Uterus (tissue), 4 donors: ENCODE data around the gene CARMIL3. TPM values are rescaled to one million over a fixed set of nuclear protein-coding genes. Genes with fewer than 3 reads are reported as not detected.

ENCODE experiments used
- DNase-seq, 2 donors: peaks; one replicate each; pipeline ENCODE4 v3.0.0-alpha.2; 2019 to 2020
- H3K27ac ChIP-seq, 2 donors: fragments of 200-600 bp; sonication (generic); 1 replicate in 1 of 2; 2 replicates in 1 of 2; pipeline ENCODE4 v1.5.1; 2016 to 2018
- H3K27me3 ChIP-seq, 2 donors: fragments of 200-600 bp; sonication (generic); one replicate each; pipeline ENCODE4 v1.5.1; 2018 to 2019; ENCODE audit warnings: control low read depth in 1 of 2
- H3K36me3 ChIP-seq, 2 donors: fragments of 200-600 bp; sonication (generic); one replicate each; pipeline ENCODE4 v1.5.1; 2019; ENCODE audit warnings: control low read depth in 1 of 2
- H3K4me1 ChIP-seq, 2 donors: fragments of 200-600 bp; sonication (generic); one replicate each; pipeline ENCODE4 v1.5.1; 2018 to 2019; ENCODE audit warnings: control low read depth in 1 of 2
- H3K4me3 ChIP-seq, 2 donors: fragments of 200-600 bp; sonication (generic); 1 replicate in 1 of 2; 2 replicates in 1 of 2; pipeline ENCODE4 v1.5.1; 2018 to 2019; ENCODE audit warnings: mild to moderate bottlenecking in 1 of 2
- H3K9me3 ChIP-seq, 2 donors: fragments of 200-600 bp; sonication (generic); one replicate each; pipeline ENCODE4 v1.5.1; 2019; ENCODE audit warnings: control low read depth in 1 of 2
- POLR2A ChIP-seq, 2 donors: fragments of 450-650 bp; IDR thresholded peaks; one replicate each; pipeline ENCODE4 v1.6.1; 2016; ENCODE audit warnings: antibody characterized with exemption in 2 of 2, mild to moderate bottlenecking in 1 of 2, moderate library complexity in 1 of 2
- intact Hi-C: fragments of 100-400 bp; cut with DNase I; formaldehyde crosslinking; loops from one replicate; pipeline ENCODE4 v1.15.1; 2023; ENCODE audit warnings: low total_unique reads
- total RNA-seq, 4 donors: library from RNA; depleted of rRNA in 3 of 4; stranded (reverse); fragments of >200 nt in 3 of 4; gene quantifications; one replicate each; pipeline versions ENCODE4 v1.1.0 to v1.2.4, GENCODE V29; 2014 to 2023
- TF ChIP-seq, protein P1 (sequence below), 4 experiments: fragments of 200-600 bp in 2 of 4; fragments of 450-650 bp in 2 of 4; sonication (generic) in 2 of 4; IDR thresholded peaks; one replicate each; pipeline ENCODE4 v1.5.1; 2016 to 2019; ENCODE audit warnings: antibody characterized with exemption in 4 of 4, mild to moderate bottlenecking in 2 of 4, moderate library complexity in 1 of 4
- donor health status: DM: yes; HTN: yes; CAD: no.

CARMIL3 gene
- total RNA-seq, 4 donors from 2014 or later, result 0.21 to 0.48 TPM; not detected in 2

- TF ChIP-seq, protein P1, sequence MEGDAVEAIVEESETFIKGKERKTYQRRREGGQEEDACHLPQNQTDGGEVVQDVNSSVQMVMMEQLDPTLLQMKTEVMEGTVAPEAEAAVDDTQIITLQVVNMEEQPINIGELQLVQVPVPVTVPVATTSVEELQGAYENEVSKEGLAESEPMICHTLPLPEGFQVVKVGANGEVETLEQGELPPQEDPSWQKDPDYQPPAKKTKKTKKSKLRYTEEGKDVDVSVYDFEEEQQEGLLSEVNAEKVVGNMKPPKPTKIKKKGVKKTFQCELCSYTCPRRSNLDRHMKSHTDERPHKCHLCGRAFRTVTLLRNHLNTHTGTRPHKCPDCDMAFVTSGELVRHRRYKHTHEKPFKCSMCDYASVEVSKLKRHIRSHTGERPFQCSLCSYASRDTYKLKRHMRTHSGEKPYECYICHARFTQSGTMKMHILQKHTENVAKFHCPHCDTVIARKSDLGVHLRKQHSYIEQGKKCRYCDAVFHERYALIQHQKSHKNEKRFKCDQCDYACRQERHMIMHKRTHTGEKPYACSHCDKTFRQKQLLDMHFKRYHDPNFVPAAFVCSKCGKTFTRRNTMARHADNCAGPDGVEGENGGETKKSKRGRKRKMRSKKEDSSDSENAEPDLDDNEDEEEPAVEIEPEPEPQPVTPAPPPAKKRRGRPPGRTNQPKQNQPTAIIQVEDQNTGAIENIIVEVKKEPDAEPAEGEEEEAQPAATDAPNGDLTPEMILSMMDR (IDR thresholded peaks at IDR 0.05), result no peak
- TF ChIP-seq POLR2A (IDR thresholded peaks at IDR 0.05), result no peak
- intact Hi-C loops, result no loop called here
- Histone ChIP-seq H3K27ac (no peak overlapping the region), H3K27me3 (no peaks in the 10 kb centered on the region), H3K36me3 (no peaks in the 10 kb centered on the region), H3K4me3 (no peak overlapping the region), H3K9me3 (no peaks in the 10 kb centered on the region), H3K4me1 (no peaks in the 10 kb centered on the region)
- no peak for DNase-seq
Observed at GRCh38 chr14:24106672-24107271, 55.0 kb downstream of the CARMIL3 start.

- no peak for DNase-seq
- no peak overlapping the region for H3K27ac ChIP-seq
- no peaks in the 10 kb centered on the region for H3K4me1 ChIP-seq
- no peak overlapping the region for H3K4me3 ChIP-seq
- no peaks in the 10 kb centered on the region for H3K27me3 ChIP-seq
- H3K36me3 ChIP-seq, result no peaks in the 10 kb centered on the region
- intact Hi-C loops, result no loop called here
- H3K9me3 ChIP-seq, result no peaks in the 10 kb centered on the region
- TF ChIP-seq, protein P1 (IDR thresholded peaks at IDR 0.05), result no peak
- TF ChIP-seq POLR2A (IDR thresholded peaks at IDR 0.05), result no peak
Observed at GRCh38 chr14:24108336-24108874, 56.6 kb downstream of the CARMIL3 start.

GRCh38 chr14:24110060-24110459 lies 58.3 kb downstream of the CARMIL3 start:
- no peaks in the 10 kb centered on the region for H3K36me3 ChIP-seq
- no peak for TF ChIP-seq POLR2A (IDR thresholded peaks at IDR 0.05)
- TF ChIP-seq, protein P1 (IDR thresholded peaks at IDR 0.05), result no peak
- no peak for DNase-seq
- no peak overlapping the region for H3K27ac ChIP-seq
- no peaks in the 10 kb centered on the region for H3K9me3 ChIP-seq
- intact Hi-C loops, result no loop called here
- no peaks in the 10 kb centered on the region for H3K4me1 ChIP-seq
- no peak overlapping the region for H3K4me3 ChIP-seq
- no peaks in the 10 kb centered on the region for H3K27me3 ChIP-seq

GRCh38 chr14:24110523-24110922 lies 58.7 kb downstream of the CARMIL3 start:
- Histone ChIP-seq H3K27me3 (no peaks in the 10 kb centered on the region), H3K27ac (no peak overlapping the region), H3K4me1 (no peaks in the 10 kb centered on the region), H3K9me3 (no peaks in the 10 kb centered on the region), H3K4me3 (no peak overlapping the region), H3K36me3 (no peaks in the 10 kb centered on the region)
- intact Hi-C loops, result no loop called here
- TF ChIP-seq POLR2A (IDR thresholded peaks at IDR 0.05), result no peak
- TF ChIP-seq, protein P1 (IDR thresholded peaks at IDR 0.05), result no peak
- no peak for DNase-seq

DNA sequence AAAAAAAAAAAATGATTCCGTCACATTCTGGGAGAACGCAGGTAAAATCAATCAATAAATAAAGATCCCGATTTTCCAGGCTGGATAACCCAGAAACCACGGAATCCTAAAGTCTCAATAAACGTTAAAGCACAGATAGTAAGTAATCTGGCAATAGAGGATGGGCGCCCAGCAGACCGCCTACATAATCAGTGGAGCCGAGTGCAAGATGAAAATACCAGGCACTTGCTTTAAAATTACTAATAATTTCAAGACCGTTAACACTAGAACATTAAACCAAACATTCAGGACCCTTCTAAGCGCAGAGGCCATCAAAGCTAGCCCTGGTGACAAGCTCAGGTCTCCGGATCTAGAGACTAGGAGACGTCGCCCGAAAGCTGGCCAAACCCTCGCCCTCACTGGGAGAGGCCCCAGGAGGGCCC lies 61.6 kb downstream of the CARMIL3 start:
- Histone ChIP-seq H3K27ac (peak overlapping the region; percentile 99 to 100), H3K36me3 (no peaks in the 10 kb centered on the region), H3K4me3 (peak overlapping the region; percentile 60 to 82), H3K27me3 (no peaks in the 10 kb centered on the region), H3K9me3 (no peaks in the 10 kb centered on the region), H3K4me1 (no peaks in the 10 kb centered on the region)
- no peak for DNase-seq
- intact Hi-C loops, result no loop called here
- no peak for TF ChIP-seq POLR2A (IDR thresholded peaks at IDR 0.05)
- TF ChIP-seq, protein P1 (IDR thresholded peaks at IDR 0.05), result no peak
